Measurements from ENCODE around the gene CASTOR1.
A peak's percentile ranks its signal among the peaks of the same experiment; 100 is the strongest.

Gene CASTOR1

GRCh38 chr22:30318799-30319419 is 29.6 kb upstream of the CASTOR1 start:
- no peak for DNase-seq

- DNase-seq: no peak
Observed at GRCh38 chr22:30317778-30318177, 28.5 kb upstream of the CASTOR1 start.

GRCh38 chr22:30315962-30316576 is 26.8 kb upstream of the CASTOR1 start:
- DNase-seq: no peak

- no peak for DNase-seq
Observed at GRCh38 chr22:30314915-30315314, 25.6 kb upstream of the CASTOR1 start.

GRCh38 chr22:30313527-30314363 is 24.4 kb upstream of the CASTOR1 start:
- DNase-seq: no peak

- no peak for DNase-seq
Observed at GRCh38 chr22:30312053-30312452, 22.7 kb upstream of the CASTOR1 start.

- peak in 6 of 14 donors; percentile 9 to 35 (median 28) for DNase-seq
Observed at GRCh38 chr22:30310881-30311771, 21.8 kb upstream of the CASTOR1 start.

- DNase-seq: no peak
Observed at GRCh38 chr22:30309951-30310741, 20.8 kb upstream of the CASTOR1 start.

- DNase-seq: no peak
Observed at GRCh38 chr22:30308518-30309230, 19.4 kb upstream of the CASTOR1 start.

- DNase-seq: no peak
Observed at GRCh38 chr22:30308093-30308492, 18.8 kb upstream of the CASTOR1 start.

- DNase-seq: no peak
Observed at GRCh38 chr22:30307041-30307574, 17.8 kb upstream of the CASTOR1 start.

- DNase-seq: no peak
Observed at GRCh38 chr22:30306627-30307011, 17.3 kb upstream of the CASTOR1 start.

- DNase-seq: no peak
Observed at GRCh38 chr22:30305906-30306626, 16.8 kb upstream of the CASTOR1 start.

GRCh38 chr22:30305519-30305905 is 16.2 kb upstream of the CASTOR1 start:
- peak in 8 of 14 donors; percentile 10 to 47 (median 32) for DNase-seq

GRCh38 chr22:30304495-30305244 is 15.4 kb upstream of the CASTOR1 start:
- peak in 6 of 14 donors; percentile 10 to 31 (median 15) for DNase-seq

GRCh38 chr22:30302810-30303138 is 13.5 kb upstream of the CASTOR1 start:
- DNase-seq: no peak

- DNase-seq: peak in 6 of 14 donors; percentile 24 to 64 (median 42)
Observed at GRCh38 chr22:30301995-30302809, 12.9 kb upstream of the CASTOR1 start.

GRCh38 chr22:30299322-30299721 is 10.0 kb upstream of the CASTOR1 start:
- no peak for DNase-seq
